GM21381 (cell line): Measurements from ENCODE around the gene TK1.
"Not testable (repeated sequence)": the region's sequence is repeated elsewhere in the genome, so short reads cannot be mapped to it uniquely, and the experiment has no call there.

ENCODE experiments used
- ATAC-seq: cut with Tn5 transposase; IDR thresholded peaks from one replicate; pipeline ENCODE4 v1.9.1; 2021; ENCODE audit warnings: mild to moderate bottlenecking, moderate library complexity; ENCODE audit not compliant: unreplicated experiment

The TK1 gene

GRCh38 chr17:78180083-78180482, 6.8 kb downstream of the TK1 start:
- no peak for ATAC-seq

DNA sequence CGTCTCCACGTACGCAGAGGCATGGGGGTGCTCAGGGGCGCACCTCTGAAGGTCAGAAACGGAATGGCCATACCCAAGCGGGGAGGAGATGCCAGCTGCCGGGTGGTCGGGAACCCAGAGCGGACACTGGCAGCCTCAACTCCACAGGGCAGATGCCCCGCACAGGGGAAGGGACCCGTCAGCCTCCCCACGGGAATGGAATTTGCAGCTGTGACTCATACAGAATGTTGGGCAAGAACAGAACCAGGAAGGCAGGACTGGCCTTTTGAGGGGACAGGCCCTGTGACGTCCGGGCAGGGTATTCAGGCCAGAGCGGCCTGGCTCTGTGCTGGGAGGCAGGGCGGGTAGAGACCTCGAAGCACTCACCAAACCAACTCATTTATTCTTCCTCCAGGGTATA, 7.5 kb downstream of the TK1 start:
- no peak for ATAC-seq

DNA sequence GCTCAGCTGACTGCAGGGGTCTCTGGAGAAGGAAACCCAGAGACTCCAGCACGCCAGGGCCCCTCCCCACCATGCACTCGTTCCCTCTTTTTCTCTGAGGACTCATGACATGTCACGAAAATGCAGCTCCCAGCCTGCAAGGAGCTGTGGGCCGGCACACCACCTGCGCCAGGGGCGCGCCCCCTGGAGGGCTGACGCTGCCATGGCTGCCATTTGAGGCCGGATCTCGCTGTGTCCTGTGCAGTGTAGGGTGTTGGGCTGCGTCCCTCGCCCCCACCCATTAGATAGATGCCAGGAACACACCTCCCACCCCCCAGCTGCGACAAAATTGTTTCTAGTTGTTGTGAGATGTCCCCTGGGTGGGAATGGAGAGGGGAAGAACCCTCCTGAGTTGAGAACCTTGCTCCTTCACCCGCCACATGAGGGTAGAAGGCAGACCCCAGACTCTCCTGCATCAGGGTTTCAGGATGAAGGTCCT, 10.3 kb downstream of the TK1 start:
- ATAC-seq = no peak

DNA sequence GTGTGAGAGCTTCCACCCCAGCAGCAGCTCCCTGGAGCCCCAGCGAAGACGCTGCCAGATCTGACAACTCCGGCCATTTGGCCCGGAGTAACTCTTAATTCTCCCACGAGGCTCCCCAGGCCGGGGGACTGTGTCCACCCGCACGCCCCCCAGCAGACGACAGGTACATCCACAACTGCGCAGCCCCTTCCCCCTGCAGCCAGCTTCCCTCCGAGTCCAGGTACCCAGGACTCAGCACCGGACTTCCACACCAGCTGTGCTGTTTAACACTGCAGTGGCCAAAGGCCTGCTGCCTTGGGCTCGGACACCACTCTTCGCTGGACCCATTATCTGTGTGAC, 11.2 kb downstream of the TK1 start:
- no peak for ATAC-seq

- ATAC-seq = no peak
Measured at GRCh38 chr17:78174870-78175642, 11.8 kb downstream of the TK1 start.

DNA sequence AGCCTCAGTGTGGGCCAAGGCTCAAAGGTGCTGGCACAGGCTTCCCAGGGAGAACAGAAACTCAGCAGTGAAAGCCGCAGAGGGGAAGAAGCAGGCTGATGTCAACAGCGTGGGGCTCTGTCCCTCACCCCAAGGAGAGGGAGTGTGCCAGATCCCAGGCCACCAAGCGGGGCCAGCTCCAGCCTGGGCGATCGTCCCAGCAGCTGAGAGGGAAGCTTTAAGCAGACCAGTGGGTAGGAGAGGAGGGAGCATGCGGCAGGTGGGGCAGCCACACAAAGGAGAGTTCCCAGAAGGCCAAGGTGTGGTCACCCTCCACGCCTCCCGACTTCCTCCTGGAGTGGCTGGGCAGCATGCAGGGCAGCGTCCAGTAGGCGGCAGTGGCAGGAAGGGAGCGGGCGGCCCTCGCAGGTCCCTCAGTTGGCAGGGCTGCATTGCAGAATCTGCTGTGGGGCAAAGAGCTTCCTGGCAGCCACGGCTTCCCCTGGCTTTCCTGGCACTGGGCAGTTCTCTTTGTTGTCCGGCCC, 12.4 kb downstream of the TK1 start:
- no peak for ATAC-seq

GRCh38 chr17:78173097-78173715, 13.6 kb downstream of the TK1 start:
- ATAC-seq = peak; percentile 33

- no peak for ATAC-seq
Measured at GRCh38 chr17:78172249-78173051, 14.4 kb downstream of the TK1 start.

- not testable (repeated sequence) for ATAC-seq
Measured at GRCh38 chr17:78171591-78172248, 15.1 kb downstream of the TK1 start.

- no peak for ATAC-seq
Measured at GRCh38 chr17:78170692-78171590, 15.9 kb downstream of the TK1 start.

GRCh38 chr17:78168903-78169793, 17.7 kb downstream of the TK1 start:
- ATAC-seq = peak; percentile 30

GRCh38 chr17:78168242-78168902, 18.5 kb downstream of the TK1 start, which contains the start of gene SYNGR2:
Gene SYNGR2 (plus strand): TSS chr17:78168581. CDS start chr17:78168617, 36 bp downstream.
- peak; percentile 58 for ATAC-seq

GRCh38 chr17:78166416-78166815, 20.4 kb downstream of the TK1 start:
- ATAC-seq = no peak

DNA sequence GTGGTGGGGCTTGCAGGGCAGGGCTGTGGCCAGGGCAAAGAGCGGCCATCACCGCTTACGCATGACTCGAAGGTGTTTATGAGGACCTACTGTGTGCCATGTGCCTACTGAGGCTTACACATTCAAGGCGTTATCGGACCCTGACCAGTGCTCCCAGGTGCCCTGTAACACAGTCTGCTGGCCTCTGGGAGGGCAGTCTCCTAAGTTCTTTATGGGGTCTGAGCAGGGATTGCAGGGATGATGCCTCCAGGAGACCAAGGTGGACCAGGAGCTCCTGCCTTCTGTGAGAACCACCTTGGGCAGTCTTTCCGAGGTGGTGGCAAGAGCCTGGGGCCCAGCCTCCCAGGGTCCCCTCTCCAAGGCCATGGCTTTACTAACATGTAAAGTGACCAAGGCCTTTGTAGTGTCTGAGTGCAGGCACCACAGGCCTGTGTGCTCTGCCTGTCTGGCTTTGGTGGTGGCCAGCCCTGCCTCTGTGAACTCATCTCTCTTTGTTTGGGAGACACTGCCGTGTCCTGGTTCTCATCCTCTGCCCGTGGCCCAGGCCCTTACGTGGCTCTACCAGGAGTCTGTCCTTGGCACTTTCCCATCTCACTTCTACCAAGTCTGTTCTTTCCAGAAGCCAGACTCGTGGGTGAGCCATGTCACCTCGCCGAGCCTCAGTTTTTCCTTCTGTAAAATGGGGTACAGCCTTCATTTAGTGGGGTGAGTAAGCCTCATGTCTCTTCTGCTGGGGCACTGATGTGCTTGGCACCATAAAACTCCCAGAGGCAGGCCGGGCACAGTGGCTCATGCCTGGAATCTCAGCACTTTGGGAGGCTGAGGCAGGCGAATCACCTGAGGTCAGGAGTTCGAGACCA, 21.9 kb downstream of the TK1 start:
- ATAC-seq = no peak

DNA sequence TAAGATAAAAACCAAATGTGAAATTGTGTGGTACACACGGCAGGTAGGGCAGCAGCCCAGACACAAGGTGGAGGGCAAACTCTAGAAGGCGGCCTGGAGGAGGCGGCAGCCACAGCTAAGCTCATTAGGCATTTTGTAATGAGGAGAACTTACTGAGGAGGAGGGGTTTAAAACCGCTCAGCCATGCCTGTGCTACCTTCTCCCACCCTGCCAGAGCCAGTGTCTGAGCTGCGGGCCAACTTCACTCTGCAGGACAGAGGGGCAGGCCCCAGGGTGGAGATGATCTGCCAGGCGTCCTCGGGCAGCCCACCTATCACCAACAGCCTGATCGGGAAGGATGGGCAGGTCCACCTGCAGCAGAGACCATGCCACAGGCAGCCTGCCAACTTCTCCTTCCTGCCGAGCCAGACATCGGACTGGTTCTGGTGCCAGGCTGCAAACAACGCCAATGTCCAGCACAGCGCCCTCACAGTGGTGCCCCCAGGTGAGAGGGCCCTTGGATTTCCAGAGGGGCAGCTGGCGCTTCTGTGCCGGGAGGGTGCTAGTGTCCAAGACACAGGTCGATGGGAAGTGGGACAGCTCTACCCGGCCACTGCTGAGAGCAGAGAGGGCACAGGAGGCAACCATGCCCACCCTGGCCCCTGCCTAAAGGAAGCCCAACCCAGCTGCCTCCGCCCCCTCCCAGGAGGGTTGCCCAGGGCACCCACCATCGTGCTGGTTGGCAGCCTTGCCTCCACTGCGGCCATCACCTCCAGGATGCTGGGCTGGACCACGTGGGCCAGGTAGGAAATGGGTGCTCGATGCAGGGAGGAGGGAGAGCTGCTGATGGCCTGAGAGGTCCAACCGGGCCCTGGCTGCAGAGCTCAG, 22.7 kb downstream of the TK1 start:
- no peak for ATAC-seq

DNA sequence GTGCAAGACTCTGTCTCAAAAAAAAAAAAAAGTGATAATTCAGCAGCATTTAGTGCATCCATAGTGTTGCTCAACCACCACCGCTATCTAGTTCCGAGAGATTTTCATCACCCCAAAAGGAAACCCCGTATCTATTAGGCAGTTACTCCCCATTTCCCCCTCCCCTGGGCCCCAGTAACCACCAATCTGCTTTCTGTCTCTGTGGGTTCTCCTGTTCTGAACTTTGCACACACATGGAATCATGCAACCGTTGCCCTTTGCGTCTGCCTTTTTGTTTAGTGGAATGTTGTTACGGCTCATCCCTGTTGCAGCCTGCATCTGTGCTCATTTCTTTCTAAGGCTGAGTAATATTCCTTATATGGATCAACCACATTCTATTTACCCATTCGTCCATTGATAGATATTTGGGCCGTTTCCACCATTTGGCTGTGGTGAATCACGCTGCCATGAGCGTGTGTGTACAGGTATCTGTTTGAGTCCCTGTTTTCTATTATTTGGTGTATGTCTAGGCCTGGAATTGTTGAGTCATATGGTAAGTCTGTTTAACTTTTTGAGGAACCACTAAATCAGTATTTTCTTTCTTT, 27.2 kb downstream of the TK1 start:
- no peak for ATAC-seq
